Breast epithelium (tissue), 3 donors: ENCODE data around the gene SYT15.
"Not testable (repeated sequence)": the region's sequence is repeated elsewhere in the genome, so short reads cannot be mapped to it uniquely, and the experiment has no call there.

Experiments used
- CTCF ChIP-seq, 3 donors: fragments of 450-650 bp; IDR thresholded peaks; one replicate each; pipeline ENCODE4 v1.5.1; 2016 to 2017; ENCODE audit warnings: antibody characterized with exemption in 3 of 3, mild to moderate bottlenecking in 3 of 3, moderate library complexity in 3 of 3
- POLR2A ChIP-seq: fragments of 450-650 bp; IDR thresholded peaks from one replicate; pipeline ENCODE4 v1.6.1; 2016; ENCODE audit warnings: antibody characterized with exemption, mild to moderate bottlenecking, moderate library complexity
- POLR2AphosphoS5 ChIP-seq, 3 donors: sonication (generic); formaldehyde crosslinking; IDR thresholded peaks; one replicate each; pipeline ENCODE4 v1.6.1; 2017; ENCODE audit warnings: antibody characterized with exemption in 3 of 3

DNA sequence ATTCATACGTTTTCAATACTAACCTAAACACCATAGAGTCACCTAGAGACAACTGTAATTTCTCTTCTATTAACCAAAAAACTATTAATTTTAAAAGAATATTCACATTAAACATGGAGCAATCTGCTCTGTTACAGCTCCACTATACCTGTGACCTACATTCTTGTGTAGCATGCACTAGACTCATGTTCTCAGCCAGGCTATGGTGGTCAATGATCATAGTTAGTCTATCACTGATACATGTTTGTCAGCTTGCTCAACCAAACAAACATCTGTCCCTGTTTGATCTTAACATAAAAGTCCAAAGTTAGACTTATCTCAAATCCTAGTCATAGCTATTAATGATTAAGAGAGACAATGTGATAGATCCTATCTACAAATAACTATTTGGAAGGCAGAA lies 50.9 kb downstream of the SYT15 start:
- not testable (repeated sequence) for TF ChIP-seq CTCF (IDR thresholded peaks at IDR 0.05); POLR2AphosphoS5 (IDR thresholded peaks at IDR 0.05); POLR2A
